GM21737 (cell line): ENCODE measurements around the gene OPCML.

Source experiments
- ATAC-seq: cut with Tn5 transposase; IDR thresholded peaks from one replicate; pipeline ENCODE4 v1.9.1; 2021; ENCODE audit warnings: mild to moderate bottlenecking, moderate library complexity; ENCODE audit not compliant: unreplicated experiment

The OPCML gene

DNA sequence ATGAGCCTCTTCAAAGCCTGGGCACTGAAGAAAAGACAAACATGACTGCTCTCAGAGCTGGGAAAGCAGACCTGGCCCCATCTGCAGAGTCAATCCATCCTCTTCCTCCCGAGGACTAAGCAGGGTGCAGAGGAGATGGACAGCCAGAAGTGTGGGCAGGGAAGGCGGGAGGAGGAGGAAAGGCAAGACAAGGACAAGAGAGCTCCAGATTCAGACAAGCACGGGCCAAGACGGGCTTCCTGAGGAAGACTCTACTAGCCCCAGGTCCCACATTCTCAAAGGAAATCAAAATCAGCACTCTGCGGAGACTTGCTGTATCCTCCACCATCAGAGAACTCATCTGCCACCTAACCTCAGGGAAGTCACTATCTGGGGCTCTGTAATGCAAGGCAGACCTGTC is 28.5 kb downstream of the OPCML start:
- no peak for ATAC-seq

- ATAC-seq: no peak
Measured at GRCh38 chr11:133503236-133503635, 29.1 kb downstream of the OPCML start.

- ATAC-seq: no peak
Measured at GRCh38 chr11:133501643-133502539, 30.4 kb downstream of the OPCML start.

GRCh38 chr11:133500936-133501335 is 31.4 kb downstream of the OPCML start:
- no peak for ATAC-seq

DNA sequence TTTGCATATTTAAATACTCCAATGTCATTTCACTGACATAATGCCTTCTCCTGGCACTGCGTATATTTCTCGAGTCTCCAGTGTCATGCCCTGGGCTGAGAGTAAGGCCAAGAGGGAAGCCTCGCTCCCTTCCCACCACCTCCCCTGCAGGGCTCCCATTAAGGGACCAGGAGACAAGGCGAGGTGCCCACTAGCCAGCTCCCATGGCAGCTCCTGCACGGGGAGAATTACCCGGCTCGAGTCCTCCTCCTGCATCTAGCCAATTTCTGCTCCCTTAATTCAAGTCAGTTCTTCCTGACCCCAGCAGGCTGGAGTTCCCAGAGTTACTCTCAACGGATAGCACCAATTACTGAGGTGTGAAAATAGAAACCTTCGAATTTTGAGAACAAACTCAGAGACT is 31.9 kb downstream of the OPCML start:
- ATAC-seq: no peak

DNA sequence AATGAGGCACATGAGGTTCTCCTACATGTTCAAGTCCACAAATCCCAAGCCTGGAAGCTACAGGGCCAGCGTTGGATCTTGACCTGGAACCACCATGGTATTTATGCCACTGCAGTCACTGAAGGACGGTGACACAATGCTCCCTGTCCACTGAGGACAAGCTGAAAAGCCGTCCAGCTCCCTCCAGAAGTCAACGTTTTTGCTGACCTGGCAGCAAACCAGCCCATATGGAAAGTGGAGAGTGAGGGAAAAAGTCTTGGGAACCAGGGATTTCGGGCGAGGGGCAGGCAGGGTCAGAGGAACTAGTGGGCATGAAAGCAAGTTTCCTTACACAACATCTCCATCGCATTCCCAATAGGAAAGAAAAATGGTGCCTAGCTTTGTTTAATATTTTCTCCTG is 33.3 kb downstream of the OPCML start:
- ATAC-seq: no peak

DNA sequence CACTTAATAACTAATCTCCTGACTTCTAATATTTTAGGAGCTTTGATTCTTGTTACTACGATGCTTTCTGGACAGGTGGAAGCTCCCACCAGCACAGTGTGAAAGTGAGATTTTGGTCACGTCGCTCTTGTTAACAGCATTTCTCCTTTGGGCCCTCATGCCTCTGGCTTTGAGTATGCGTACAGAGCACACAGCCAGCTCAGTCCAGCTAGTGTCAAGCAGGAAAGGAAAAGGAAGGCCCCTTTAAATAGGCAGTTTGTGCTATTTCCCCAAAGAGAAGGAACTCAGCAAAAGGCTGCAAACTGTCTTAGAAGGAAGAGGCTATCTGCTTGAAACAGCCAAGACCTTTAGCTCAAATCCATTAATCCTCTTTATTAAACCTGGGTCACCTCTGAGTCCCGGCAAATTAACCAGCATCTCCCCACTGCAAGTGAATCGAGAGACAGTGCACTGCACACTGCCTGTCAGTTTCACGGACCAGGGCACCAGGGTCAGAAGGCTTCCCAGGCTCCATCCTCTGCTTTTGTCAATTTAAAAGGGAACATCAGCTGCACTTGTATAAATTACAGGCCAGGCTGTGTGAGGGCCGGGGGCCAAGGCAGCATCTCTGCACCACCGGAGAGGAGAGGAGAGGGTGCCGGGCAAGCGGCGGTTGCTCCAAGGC is 34.7 kb downstream of the OPCML start:
- no peak for ATAC-seq

- ATAC-seq: no peak
Measured at GRCh38 chr11:133492895-133493294, 39.4 kb downstream of the OPCML start.

- ATAC-seq: no peak
Measured at GRCh38 chr11:133491680-133492383, 40.5 kb downstream of the OPCML start.

GRCh38 chr11:133480722-133481121 is 51.6 kb downstream of the OPCML start:
- no peak for ATAC-seq

GRCh38 chr11:133479209-133479608 is 53.1 kb downstream of the OPCML start:
- ATAC-seq: no peak

DNA sequence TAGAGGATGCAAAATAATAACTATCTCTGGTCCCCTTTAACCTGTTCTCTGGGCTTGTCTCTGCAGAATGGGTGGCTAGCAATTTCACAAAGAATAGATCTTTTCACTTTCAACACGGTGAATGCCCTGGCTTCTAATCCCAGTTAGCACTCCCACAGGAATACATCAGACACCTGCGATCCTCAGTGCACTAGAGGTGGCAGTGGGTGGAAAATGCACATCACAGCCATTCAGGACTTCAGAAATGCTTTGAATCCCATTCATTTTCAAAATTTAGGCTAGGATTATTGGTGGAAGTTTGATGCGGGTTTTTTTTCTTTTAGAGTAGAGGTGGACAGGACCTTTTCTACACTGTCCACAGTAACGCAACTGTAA is 55.1 kb downstream of the OPCML start:
- ATAC-seq: no peak

- ATAC-seq: no peak
Measured at GRCh38 chr11:133476570-133477250, 55.6 kb downstream of the OPCML start.

GRCh38 chr11:133474461-133474860 is 57.8 kb downstream of the OPCML start:
- no peak for ATAC-seq

DNA sequence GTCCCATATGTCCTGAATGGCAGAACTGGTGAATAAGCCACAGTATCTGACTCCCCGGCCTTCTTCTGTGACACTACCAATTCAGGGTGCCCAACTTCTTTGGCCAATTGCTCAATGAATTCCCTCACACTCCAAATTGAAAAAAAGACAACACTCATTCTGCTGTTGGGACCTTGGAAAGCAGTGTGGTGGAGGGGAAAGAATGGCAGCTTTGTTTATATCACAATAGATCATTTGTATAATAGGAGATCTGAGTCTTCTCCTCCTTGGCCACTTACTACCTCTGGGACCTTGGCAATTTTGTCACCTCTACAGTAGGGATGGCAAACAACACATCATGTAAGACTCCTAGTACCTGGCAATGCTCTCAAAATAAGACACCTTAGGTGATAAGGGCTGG is 64.6 kb downstream of the OPCML start:
- ATAC-seq: no peak

- ATAC-seq: no peak
Measured at GRCh38 chr11:133443206-133443747, 89.0 kb downstream of the OPCML start.

- no peak for ATAC-seq
Measured at GRCh38 chr11:133441964-133442660, 90.2 kb downstream of the OPCML start.

- no peak for ATAC-seq
Measured at GRCh38 chr11:133425992-133426391, 106.3 kb downstream of the OPCML start.

GRCh38 chr11:133425245-133425644 is 107.1 kb downstream of the OPCML start:
- no peak for ATAC-seq

- no peak for ATAC-seq
Measured at GRCh38 chr11:133418218-133418617, 114.1 kb downstream of the OPCML start.
